HCT116 (cell line): Measurements from ENCODE around the gene PTPDC1.

ENCODE experiments used
- POLR2A ChIP-seq: IDR thresholded peaks from 2 replicates; pipeline ENCODE4 v1.7.0; 2011; ENCODE audit warnings: borderline replicate concordance; ENCODE audit not compliant: insufficient read depth, insufficient read length; ENCODE audit errors: extremely low read depth
- RAD21 ChIP-seq: IDR thresholded peaks from 2 replicates; pipeline ENCODE4 v1.6.1; 2012; ENCODE audit warnings: low read depth, mild to moderate bottlenecking
- YY1 ChIP-seq: IDR thresholded peaks from 2 replicates; pipeline ENCODE4 v1.6.1; 2011; ENCODE audit warnings: low read length, low read depth, moderate library complexity, mild to moderate bottlenecking; ENCODE audit not compliant: insufficient replicate concordance; ENCODE audit errors: extremely low read depth
- TF ChIP-seq, protein P1 (sequence below), 3 experiments: fragments of 200-600 bp in 1 of 3; sonication (generic) in 1 of 3; IDR thresholded peaks in 2 of 3; conservative IDR thresholded peaks in 1 of 3; 2 replicates each; pipeline ENCODE4 v1.5.1; 2012 to 2017; ENCODE audit warnings: low read depth in 2 of 3, low read length in 2 of 3, antibody characterized with exemption in 1 of 3, borderline replicate concordance in 1 of 3, control low read depth in 1 of 3, mild to moderate bottlenecking in 1 of 3, mixed read lengths in 1 of 3, mixed run types in 1 of 3, moderate library complexity in 1 of 3; ENCODE audit not compliant: insufficient read depth in 1 of 3
- TF ChIP-seq, protein P2 (sequence below): IDR thresholded peaks from 2 replicates; pipeline ENCODE4 v1.6.1; 2012

DNA sequence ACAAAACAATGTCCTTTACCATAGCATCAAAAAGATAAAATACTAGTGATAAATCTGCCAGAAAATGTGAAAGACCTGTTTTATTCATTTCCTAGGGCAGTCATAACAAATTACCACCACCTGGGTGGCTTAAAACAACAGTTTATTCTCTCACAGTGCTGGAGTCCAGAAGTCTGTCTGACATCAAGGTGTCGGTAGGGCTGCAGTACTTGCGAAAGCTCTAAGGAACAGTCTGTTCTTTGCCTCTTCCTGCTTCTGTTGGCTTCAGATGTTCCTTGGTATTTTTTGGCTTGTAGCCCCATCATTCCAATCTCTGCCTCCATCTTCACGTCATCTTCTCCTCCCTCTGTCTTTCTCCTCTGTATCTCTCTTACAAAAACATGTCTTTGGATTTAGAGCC is 51.0 kb downstream of the PTPDC1 start:
- TF ChIP-seq, protein P1, sequence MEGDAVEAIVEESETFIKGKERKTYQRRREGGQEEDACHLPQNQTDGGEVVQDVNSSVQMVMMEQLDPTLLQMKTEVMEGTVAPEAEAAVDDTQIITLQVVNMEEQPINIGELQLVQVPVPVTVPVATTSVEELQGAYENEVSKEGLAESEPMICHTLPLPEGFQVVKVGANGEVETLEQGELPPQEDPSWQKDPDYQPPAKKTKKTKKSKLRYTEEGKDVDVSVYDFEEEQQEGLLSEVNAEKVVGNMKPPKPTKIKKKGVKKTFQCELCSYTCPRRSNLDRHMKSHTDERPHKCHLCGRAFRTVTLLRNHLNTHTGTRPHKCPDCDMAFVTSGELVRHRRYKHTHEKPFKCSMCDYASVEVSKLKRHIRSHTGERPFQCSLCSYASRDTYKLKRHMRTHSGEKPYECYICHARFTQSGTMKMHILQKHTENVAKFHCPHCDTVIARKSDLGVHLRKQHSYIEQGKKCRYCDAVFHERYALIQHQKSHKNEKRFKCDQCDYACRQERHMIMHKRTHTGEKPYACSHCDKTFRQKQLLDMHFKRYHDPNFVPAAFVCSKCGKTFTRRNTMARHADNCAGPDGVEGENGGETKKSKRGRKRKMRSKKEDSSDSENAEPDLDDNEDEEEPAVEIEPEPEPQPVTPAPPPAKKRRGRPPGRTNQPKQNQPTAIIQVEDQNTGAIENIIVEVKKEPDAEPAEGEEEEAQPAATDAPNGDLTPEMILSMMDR (IDR thresholded peaks at IDR 0.05 in 2 of 3, conservative IDR thresholded peaks at IDR 0.05 in 1 of 3; ENCODE audit: borderline replicate concordance in 1 of 3, insufficient read depth in 1 of 3, low read depth in 2 of 3, low read length in 2 of 3) = no peak
- TF ChIP-seq POLR2A = no peak
- no peak for TF ChIP-seq YY1
- TF ChIP-seq RAD21 = no peak
- TF ChIP-seq, protein P2, sequence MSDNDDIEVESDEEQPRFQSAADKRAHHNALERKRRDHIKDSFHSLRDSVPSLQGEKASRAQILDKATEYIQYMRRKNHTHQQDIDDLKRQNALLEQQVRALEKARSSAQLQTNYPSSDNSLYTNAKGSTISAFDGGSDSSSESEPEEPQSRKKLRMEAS = no peak
